Vagina (tissue), 2 donors: Measurements from ENCODE around the gene KMT2E. TPM values are rescaled to one million over a fixed set of nuclear protein-coding genes. Genes with fewer than 3 reads are reported as not detected.

Experiments
- DNase-seq, 2 donors: peaks; one replicate each; pipeline ENCODE4 v3.0.0-alpha.2; 2017; ENCODE audit errors: extremely low spot score in 2 of 2
- H3K27ac ChIP-seq: fragments of 200-600 bp; sonication (generic); one replicate; pipeline ENCODE4 v1.5.1; 2019
- H3K27me3 ChIP-seq: fragments of 200-600 bp; sonication (generic); one replicate; pipeline ENCODE4 v1.5.1; 2019
- H3K36me3 ChIP-seq, 2 donors: fragments of 200-600 bp; sonication (generic); one replicate each; pipeline ENCODE4 v1.5.1; 2017 to 2019
- H3K4me1 ChIP-seq: fragments of 200-600 bp; sonication (generic); one replicate; pipeline ENCODE4 v1.5.1; 2019
- H3K4me3 ChIP-seq, 2 donors: fragments of 200-600 bp; sonication (generic); 1 replicate in 1 of 2; 2 replicates in 1 of 2; pipeline ENCODE4 v1.5.1; 2016 to 2019
- H3K9me3 ChIP-seq: fragments of 200-600 bp; sonication (generic); one replicate; pipeline ENCODE4 v1.5.1; 2019
- CTCF ChIP-seq, 3 experiments: fragments of 450-650 bp in 2 of 3; fragments of 200-600 bp in 1 of 3; sonication (generic) in 1 of 3; IDR thresholded peaks; one replicate each; pipeline ENCODE4 v1.5.1; 2017 to 2019; ENCODE audit warnings: antibody characterized with exemption in 3 of 3, mild to moderate bottlenecking in 2 of 3, moderate library complexity in 2 of 3
- POLR2A ChIP-seq, 2 donors: fragments of 450-650 bp; IDR thresholded peaks; one replicate each; pipeline ENCODE4 v1.6.1; 2017; ENCODE audit warnings: antibody characterized with exemption in 2 of 2, mild to moderate bottlenecking in 2 of 2, moderate library complexity in 2 of 2
- POLR2AphosphoS5 ChIP-seq, 2 donors: sonication (generic); formaldehyde crosslinking; IDR thresholded peaks; one replicate each; pipeline ENCODE4 v1.9.0; 2017; ENCODE audit warnings: antibody characterized with exemption in 2 of 2, mild to moderate bottlenecking in 2 of 2, low read depth in 1 of 2; ENCODE audit not compliant: insufficient read depth in 1 of 2
- intact Hi-C: fragments of 100-400 bp; cut with DNase I; formaldehyde crosslinking; loops from one replicate; pipeline ENCODE4 v1.15.1; 2023
- total RNA-seq: library from RNA; depleted of rRNA; stranded (reverse); fragments of >200 nt; gene quantifications from one replicate; pipeline ENCODE4 v1.2.3, GENCODE V29; 2016

KMT2E gene, protein sequence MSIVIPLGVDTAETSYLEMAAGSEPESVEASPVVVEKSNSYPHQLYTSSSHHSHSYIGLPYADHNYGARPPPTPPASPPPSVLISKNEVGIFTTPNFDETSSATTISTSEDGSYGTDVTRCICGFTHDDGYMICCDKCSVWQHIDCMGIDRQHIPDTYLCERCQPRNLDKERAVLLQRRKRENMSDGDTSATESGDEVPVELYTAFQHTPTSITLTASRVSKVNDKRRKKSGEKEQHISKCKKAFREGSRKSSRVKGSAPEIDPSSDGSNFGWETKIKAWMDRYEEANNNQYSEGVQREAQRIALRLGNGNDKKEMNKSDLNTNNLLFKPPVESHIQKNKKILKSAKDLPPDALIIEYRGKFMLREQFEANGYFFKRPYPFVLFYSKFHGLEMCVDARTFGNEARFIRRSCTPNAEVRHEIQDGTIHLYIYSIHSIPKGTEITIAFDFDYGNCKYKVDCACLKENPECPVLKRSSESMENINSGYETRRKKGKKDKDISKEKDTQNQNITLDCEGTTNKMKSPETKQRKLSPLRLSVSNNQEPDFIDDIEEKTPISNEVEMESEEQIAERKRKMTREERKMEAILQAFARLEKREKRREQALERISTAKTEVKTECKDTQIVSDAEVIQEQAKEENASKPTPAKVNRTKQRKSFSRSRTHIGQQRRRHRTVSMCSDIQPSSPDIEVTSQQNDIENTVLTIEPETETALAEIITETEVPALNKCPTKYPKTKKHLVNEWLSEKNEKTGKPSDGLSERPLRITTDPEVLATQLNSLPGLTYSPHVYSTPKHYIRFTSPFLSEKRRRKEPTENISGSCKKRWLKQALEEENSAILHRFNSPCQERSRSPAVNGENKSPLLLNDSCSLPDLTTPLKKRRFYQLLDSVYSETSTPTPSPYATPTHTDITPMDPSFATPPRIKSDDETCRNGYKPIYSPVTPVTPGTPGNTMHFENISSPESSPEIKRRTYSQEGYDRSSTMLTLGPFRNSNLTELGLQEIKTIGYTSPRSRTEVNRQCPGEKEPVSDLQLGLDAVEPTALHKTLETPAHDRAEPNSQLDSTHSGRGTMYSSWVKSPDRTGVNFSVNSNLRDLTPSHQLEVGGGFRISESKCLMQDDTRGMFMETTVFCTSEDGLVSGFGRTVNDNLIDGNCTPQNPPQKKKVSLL (N-terminal part only)
- total RNA-seq, result 98.7 TPM

- DNase-seq, result peak in 1 of 2 donors; percentile 92
- H3K27ac ChIP-seq, result peak within 1 kb of the TSS; percentile 100
- peaks cover 48% of the 10 kb centered on the region for H3K4me1 ChIP-seq
- intact Hi-C loops, result loop anchor here (10.0 kb wide), 1 partner anchor 69 kb away; no protein-coding TSS in a partner anchor
- no peaks in the 10 kb centered on the region for H3K36me3 ChIP-seq
- TF ChIP-seq CTCF (IDR thresholded peaks at IDR 0.05) (no peak), POLR2AphosphoS5 (IDR thresholded peaks at IDR 0.05; ENCODE audit: insufficient read depth in 1 of 2, low read depth in 1 of 2) (no peak), POLR2A (IDR thresholded peaks at IDR 0.05) (peak in 1 of 2 donors; percentile 86)
- no peaks in the 10 kb centered on the region for H3K27me3 ChIP-seq
- no peaks in the 10 kb centered on the region for H3K9me3 ChIP-seq
- H3K4me3 ChIP-seq, result peak within 1 kb of the TSS; percentile 91 to 94
Measured at GRCh38 chr7:105013816-105014692, at the start of gene KMT2E. Gene KMT2E, plus strand, starts transcription at chr7:105014205. Its CDS starts 26,748 bp downstream, at chr7:105040953.

GRCh38 chr7:104964626-104965236 is 49.3 kb upstream of the KMT2E start:
- no peaks in the 10 kb centered on the region for H3K36me3 ChIP-seq
- TF ChIP-seq CTCF (IDR thresholded peaks at IDR 0.05), result no peak
- no peak for TF ChIP-seq POLR2A (IDR thresholded peaks at IDR 0.05)
- TF ChIP-seq POLR2AphosphoS5 (IDR thresholded peaks at IDR 0.05; ENCODE audit: insufficient read depth in 1 of 2, low read depth in 1 of 2), result no peak
- H3K9me3 ChIP-seq, result no peaks in the 10 kb centered on the region
- H3K27me3 ChIP-seq, result no peaks in the 10 kb centered on the region
- H3K4me1 ChIP-seq, result peaks cover 46% of the 10 kb centered on the region
- intact Hi-C loops, result no loop called here
- no peak overlapping the region for H3K4me3 ChIP-seq
- H3K27ac ChIP-seq, result no peak overlapping the region
- peak in 1 of 2 donors; percentile 47 for DNase-seq

DNA sequence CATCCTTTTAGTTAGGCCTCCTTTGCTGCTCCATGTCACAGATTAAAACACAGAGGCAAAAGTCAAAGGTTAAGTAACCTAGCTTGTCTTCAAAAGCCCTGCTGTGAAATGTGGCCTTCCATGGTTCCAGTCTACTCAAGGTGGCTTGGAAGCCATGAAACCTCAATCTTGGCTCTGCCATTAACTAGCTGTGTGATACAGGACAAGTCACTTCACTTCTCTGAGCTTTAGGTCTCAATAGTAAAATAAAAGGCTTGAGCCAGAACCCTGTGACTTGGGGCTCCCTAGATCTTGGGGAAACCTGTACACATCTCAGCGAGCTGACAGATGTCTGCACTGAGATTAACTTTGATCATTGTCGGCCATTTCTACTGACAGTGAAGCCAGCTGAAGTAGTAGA is 48.0 kb upstream of the KMT2E start:
- H3K4me3 ChIP-seq, result no peak overlapping the region
- H3K4me1 ChIP-seq, result peaks cover 41% of the 10 kb centered on the region
- H3K27ac ChIP-seq, result no peak overlapping the region
- intact Hi-C loops, result no loop called here
- H3K36me3 ChIP-seq, result no peaks in the 10 kb centered on the region
- no peaks in the 10 kb centered on the region for H3K9me3 ChIP-seq
- peak in 1 of 2 donors; percentile 32 for DNase-seq
- H3K27me3 ChIP-seq, result no peaks in the 10 kb centered on the region
- TF ChIP-seq CTCF (IDR thresholded peaks at IDR 0.05) (no peak), POLR2A (IDR thresholded peaks at IDR 0.05) (no peak), POLR2AphosphoS5 (IDR thresholded peaks at IDR 0.05; ENCODE audit: insufficient read depth in 1 of 2, low read depth in 1 of 2) (no peak)

DNA sequence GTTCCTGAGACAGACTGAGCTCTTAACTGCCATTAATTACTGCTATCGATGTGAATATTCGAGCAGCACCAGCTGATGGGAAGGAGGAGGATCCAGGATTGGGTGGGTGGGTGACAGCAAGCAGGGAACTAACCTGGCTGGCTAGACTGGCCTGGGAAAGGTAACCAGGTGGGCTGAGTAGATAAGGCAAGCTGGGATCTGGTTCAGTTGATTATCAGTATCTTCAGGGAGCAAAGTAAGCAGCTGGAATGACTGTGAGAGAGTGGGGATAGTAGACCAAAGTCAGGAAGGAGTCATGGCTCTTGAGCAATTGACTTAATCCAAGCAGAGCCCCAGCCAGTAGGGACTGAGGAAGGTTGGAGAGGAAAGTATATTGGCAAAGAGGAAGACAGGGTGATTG is 46.9 kb upstream of the KMT2E start:
- TF ChIP-seq POLR2A (IDR thresholded peaks at IDR 0.05), result no peak
- H3K36me3 ChIP-seq, result no peaks in the 10 kb centered on the region
- DNase-seq, result peak in 1 of 2 donors; percentile 65
- peaks cover 42% of the 10 kb centered on the region for H3K4me1 ChIP-seq
- H3K27ac ChIP-seq, result no peak overlapping the region
- H3K27me3 ChIP-seq, result no peaks in the 10 kb centered on the region
- no peaks in the 10 kb centered on the region for H3K9me3 ChIP-seq
- no peak overlapping the region for H3K4me3 ChIP-seq
- intact Hi-C loops, result no loop called here
